ENCODE data around the gene BCR. TPM values are rescaled to one million over a fixed set of nuclear protein-coding genes. Genes with fewer than 3 reads are reported as not detected.

Gene BCR
- total and polyA plus RNA-seq, 7 donors = 2.7 to 7.7 (median 6.5) TPM

DNA sequence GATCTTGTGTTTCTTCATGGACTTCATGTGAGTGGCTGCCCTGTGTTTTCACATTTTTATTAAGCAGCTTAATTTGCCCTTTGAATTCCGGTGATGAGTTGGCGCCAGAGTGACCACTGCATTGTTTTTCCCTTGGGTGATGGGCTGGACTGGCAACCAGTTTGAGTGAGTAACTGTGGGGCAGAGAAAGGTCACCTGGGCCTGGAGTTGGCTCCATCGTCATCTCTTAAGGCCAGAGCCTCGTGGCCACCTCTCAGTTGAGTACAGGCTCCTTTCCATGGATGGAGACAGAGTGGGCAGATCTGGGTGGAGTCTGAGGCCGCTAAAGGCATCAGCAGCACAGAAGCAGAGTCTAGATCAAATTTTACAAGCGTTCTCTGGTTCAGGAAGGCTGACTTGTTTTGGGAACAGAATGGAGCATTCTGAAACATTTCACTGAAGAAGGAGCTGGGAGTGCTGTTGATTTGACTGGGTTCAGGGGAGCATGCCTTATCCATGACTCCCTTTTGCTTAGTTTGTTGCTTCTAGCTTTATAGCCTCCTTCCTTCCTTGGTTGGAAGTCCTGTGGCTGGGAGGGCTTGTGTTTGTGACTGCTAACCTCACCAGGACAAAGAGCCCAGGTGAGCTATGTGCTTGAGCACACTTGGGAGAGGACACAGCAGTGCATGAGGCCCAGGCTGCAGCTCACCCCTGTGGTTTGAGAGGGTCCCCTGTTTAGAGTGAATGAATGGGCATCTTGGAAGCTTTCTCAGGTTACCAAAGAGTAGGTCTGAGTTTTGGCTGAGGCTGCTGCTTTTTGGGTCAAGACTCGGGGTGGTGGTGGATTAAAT is 7.8 kb downstream of the BCR start:
- intact Hi-C loops (cut with DNase I) = no loop called here
- WGBS, 3 donors = 81 to 90% (median 83%) methylated on average over 7 of the region's 7 CpGs
- ATAC-seq = no peak

DNA sequence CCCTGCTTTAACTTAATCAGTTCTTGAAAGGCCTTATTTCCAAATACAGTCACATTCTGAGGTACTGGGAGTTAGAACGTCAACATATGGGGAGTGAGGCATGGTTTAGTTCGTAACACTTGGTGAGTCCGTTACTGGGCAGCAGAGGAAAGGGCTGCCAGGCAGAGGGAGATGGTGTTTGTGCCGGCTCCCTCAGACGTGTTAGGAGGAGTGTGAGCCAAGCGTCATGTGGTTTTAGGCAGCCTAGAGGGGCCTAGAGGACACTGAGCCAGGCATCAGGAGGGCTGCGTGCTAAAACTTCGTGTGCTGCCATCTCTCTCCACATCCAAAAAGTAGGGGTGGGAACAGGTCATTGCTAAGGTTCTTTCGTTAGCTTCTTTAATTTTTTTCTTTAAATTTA is 10.2 kb downstream of the BCR start:
- intact Hi-C loops (cut with DNase I) = no loop called here
- no peaks in the 10 kb centered on the region for H3K4me1 ChIP-seq
- ATAC-seq (no peak), DNase-seq (no peak)
- WGBS, 3 donors = 92 to 95% (median 94%) methylated on average over 9 of the region's 9 CpGs
- no peaks in the 10 kb centered on the region for H3K27me3 ChIP-seq (ENCODE audit: insufficient read depth in 3 of 3, low read length in 2 of 3)
- no peaks in the 10 kb centered on the region for H3K9me3 ChIP-seq
- H3K27ac ChIP-seq = no peak overlapping the region
- TF ChIP-seq, protein P1, sequence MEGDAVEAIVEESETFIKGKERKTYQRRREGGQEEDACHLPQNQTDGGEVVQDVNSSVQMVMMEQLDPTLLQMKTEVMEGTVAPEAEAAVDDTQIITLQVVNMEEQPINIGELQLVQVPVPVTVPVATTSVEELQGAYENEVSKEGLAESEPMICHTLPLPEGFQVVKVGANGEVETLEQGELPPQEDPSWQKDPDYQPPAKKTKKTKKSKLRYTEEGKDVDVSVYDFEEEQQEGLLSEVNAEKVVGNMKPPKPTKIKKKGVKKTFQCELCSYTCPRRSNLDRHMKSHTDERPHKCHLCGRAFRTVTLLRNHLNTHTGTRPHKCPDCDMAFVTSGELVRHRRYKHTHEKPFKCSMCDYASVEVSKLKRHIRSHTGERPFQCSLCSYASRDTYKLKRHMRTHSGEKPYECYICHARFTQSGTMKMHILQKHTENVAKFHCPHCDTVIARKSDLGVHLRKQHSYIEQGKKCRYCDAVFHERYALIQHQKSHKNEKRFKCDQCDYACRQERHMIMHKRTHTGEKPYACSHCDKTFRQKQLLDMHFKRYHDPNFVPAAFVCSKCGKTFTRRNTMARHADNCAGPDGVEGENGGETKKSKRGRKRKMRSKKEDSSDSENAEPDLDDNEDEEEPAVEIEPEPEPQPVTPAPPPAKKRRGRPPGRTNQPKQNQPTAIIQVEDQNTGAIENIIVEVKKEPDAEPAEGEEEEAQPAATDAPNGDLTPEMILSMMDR (IDR thresholded peaks at IDR 0.05) = no peak
- no peak overlapping the region for H3K4me3 ChIP-seq
- H3K36me3 ChIP-seq (ENCODE audit: insufficient read depth in 1 of 2, low read depth in 1 of 2) = no peaks in the 10 kb centered on the region

More for the DNA sequence above, 7.8 kb downstream of the BCR start:
- no peaks in the 10 kb centered on the region for H3K36me3 ChIP-seq (ENCODE audit: insufficient read depth in 1 of 2, low read depth in 1 of 2)
- no peaks in the 10 kb centered on the region for H3K9me3 ChIP-seq
- no peak overlapping the region for H3K27ac ChIP-seq
- H3K27me3 ChIP-seq (ENCODE audit: insufficient read depth in 3 of 3, low read length in 2 of 3) = peaks cover 0 to 2% (median 0%) of the 10 kb centered on the region in 3 donors
- no peak overlapping the region for H3K4me3 ChIP-seq
- TF ChIP-seq, protein P1 (IDR thresholded peaks at IDR 0.05) = no peak
- no peak for DNase-seq
- peaks cover 4% of the 10 kb centered on the region for H3K4me1 ChIP-seq

GRCh38 chr22:23192133-23192532 is 11.8 kb downstream of the BCR start:
- no peak for DNase-seq
- 84 to 94% (median 87%) methylated on average over 5 of the region's 5 CpGs for WGBS, 3 donors
- intact Hi-C loops (cut with DNase I) = no loop called here

DNA sequence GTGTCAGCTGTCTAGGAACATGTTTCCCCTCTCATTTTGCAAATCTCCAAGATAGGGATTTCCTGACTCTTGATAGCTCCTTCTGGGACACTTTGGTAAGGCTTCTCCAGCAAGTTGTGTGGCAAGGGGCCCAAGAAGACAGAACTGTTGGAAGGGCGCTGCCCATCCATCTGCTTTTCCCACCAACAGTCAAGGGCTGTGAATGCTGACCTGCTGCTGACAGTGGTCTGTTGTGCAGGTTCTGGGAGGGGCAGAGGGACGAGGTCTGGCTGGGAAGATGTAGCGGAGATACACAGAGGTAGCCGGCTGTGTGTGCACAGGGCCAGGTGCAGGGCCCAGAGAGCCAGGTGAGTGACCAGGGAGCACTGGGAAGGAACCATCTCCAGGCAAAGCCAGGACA is 12.2 kb downstream of the BCR start:
- Histone ChIP-seq H3K27me3 (ENCODE audit: insufficient read depth in 3 of 3, low read length in 2 of 3) (no peaks in the 10 kb centered on the region), H3K36me3 (ENCODE audit: insufficient read depth in 1 of 2, low read depth in 1 of 2) (no peaks in the 10 kb centered on the region), H3K4me1 (no peaks in the 10 kb centered on the region), H3K4me3 (no peak overlapping the region), H3K27ac (no peak overlapping the region), H3K9me3 (no peaks in the 10 kb centered on the region)
- intact Hi-C loops (cut with DNase I) = no loop called here
- DNase-seq (no peak), ATAC-seq (no peak)
- TF ChIP-seq, protein P1 (IDR thresholded peaks at IDR 0.05) = no peak
- 96 to 98% (median 97%) methylated on average over 4 of the region's 4 CpGs for WGBS, 3 donors

More at GRCh38 chr22:23192133-23192532, 11.8 kb downstream of the BCR start:
- TF ChIP-seq, protein P1 (IDR thresholded peaks at IDR 0.05) = no peak
- no peak overlapping the region for H3K4me3 ChIP-seq
- H3K27me3 ChIP-seq (ENCODE audit: insufficient read depth in 3 of 3, low read length in 2 of 3) = no peaks in the 10 kb centered on the region
- H3K4me1 ChIP-seq = no peaks in the 10 kb centered on the region
- no peaks in the 10 kb centered on the region for H3K9me3 ChIP-seq
- no peak overlapping the region for H3K27ac ChIP-seq
- no peak for ATAC-seq
- no peaks in the 10 kb centered on the region for H3K36me3 ChIP-seq (ENCODE audit: insufficient read depth in 1 of 2, low read depth in 1 of 2)
